GM21737 (cell line): ENCODE results near the gene RORB.

ENCODE experiments used
- ATAC-seq: cut with Tn5 transposase; IDR thresholded peaks from one replicate; pipeline ENCODE4 v1.9.1; 2021; ENCODE audit warnings: mild to moderate bottlenecking, moderate library complexity; ENCODE audit not compliant: unreplicated experiment

The RORB gene

GRCh38 chr9:74496819-74497747, at the start of gene RORB:
Gene RORB (plus strand): TSS chr9:74497335. CDS start chr9:74497977, 642 bp downstream.
- ATAC-seq: peak; percentile 91

- ATAC-seq: no peak
Observed at GRCh38 chr9:74447451-74448193, 49.5 kb upstream of the RORB start.

GRCh38 chr9:74449060-74449459, 48.1 kb upstream of the RORB start:
- no peak for ATAC-seq

DNA sequence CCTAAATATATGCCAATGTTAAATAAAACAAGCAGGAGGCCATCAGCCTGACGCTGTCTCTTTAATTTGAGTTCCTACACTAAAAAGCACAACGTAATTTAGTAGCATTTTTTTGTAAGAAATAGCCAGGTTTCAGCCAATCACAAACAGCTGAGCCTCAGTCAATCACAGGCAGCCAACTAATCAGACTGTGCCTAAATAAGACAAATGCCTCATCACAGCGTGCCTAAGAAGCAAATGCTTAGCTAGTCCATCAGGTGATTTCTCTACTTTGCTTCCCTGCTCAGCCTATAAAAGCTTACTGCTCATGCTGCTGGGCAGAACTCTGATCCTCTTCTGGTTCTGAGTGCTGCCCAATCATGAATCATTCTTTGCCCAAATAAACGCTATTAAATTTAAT, 38.3 kb upstream of the RORB start:
- no peak for ATAC-seq

GRCh38 chr9:74463825-74464224, 33.3 kb upstream of the RORB start:
- ATAC-seq: no peak

DNA sequence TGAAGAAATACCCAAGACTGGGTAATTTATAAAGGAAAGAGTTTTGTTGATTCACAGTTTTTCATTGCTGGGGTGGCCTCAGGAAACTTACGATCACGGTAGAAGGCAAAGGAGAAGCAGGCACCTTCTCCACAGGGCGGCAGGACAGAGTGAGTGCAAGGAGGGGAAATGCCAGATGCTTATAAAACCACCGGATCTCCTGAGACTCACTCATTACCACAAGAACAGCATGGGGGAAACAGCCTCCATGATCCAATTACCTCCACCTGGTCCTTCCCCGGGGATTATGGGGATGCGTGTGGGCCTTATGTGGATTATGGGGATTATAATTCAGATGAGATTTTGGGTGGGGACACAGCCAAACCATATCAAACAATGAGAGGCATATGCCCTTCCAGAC, 18.5 kb upstream of the RORB start:
- no peak for ATAC-seq

- ATAC-seq: no peak
Observed at GRCh38 chr9:74479711-74480110, 17.4 kb upstream of the RORB start.

- ATAC-seq: no peak
Observed at GRCh38 chr9:74487395-74487794, 9.7 kb upstream of the RORB start.

GRCh38 chr9:74493512-74493911, 3.6 kb upstream of the RORB start:
- no peak for ATAC-seq

GRCh38 chr9:74494490-74494889, 2.6 kb upstream of the RORB start:
- ATAC-seq: no peak

GRCh38 chr9:74496406-74496805, 729 bp upstream of the RORB start:
- no peak for ATAC-seq

GRCh38 chr9:74497748-74498620, 849 bp downstream of the RORB start:
- ATAC-seq: no peak

- ATAC-seq: no peak
Observed at GRCh38 chr9:74498621-74499095, 1.5 kb downstream of the RORB start.

GRCh38 chr9:74499111-74499601, 2.0 kb downstream of the RORB start:
- no peak for ATAC-seq

GRCh38 chr9:74499770-74500583, 2.8 kb downstream of the RORB start:
- ATAC-seq: no peak

DNA sequence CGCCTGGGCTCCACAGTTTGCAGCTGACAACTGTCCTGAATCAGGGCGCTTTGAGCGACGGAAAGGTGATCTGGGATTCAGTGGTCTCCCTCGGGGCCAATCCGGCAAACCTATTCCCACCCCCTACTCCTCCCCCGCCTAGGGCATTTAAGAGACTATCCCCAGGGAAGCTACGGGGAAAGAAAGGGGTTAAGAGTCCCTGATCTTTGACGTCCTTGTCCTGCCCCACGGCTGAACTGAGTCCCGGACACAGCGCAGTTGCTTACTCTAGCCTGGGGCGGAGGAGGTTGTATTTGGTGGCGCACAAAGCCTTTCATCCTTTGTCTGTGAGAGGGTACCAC, 3.4 kb downstream of the RORB start:
- ATAC-seq: no peak

DNA sequence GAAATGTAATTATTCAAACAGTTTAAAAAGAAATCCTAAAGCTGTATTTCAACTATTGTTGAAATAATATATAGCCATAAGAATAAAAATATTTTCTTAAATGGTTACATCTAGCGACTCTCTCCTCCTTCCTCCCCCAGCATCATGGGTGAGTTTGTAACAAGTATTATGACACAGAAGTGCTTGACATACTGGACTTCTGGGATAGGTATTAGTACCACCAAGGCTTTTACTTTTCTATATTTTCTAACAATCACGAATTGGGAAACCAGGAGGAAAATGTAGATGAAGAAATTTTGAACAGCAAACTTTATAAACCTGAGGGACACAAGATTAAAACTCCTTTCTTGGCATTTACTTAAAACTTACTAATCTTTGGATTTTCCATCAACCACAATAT, 4.4 kb downstream of the RORB start:
- ATAC-seq: no peak

DNA sequence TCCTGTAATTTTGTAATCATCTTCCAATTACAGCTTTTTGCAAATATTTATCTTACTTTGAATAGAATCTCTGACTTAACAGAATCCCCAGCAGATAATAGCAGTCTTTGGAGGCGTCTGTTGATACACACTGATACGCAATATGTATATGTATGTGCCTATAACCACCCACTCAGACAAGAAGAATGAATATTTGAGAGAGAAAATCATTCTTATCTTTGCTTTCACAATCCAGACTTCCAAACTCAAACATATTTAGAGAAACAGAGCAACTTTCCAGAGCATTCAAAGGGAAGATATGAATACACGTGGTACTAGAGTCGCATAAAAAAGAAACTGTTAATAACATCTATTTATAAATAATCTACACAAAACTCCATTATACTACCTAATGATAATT, 6.1 kb downstream of the RORB start:
- no peak for ATAC-seq

- no peak for ATAC-seq
Observed at GRCh38 chr9:74503666-74504065, 6.5 kb downstream of the RORB start.

DNA sequence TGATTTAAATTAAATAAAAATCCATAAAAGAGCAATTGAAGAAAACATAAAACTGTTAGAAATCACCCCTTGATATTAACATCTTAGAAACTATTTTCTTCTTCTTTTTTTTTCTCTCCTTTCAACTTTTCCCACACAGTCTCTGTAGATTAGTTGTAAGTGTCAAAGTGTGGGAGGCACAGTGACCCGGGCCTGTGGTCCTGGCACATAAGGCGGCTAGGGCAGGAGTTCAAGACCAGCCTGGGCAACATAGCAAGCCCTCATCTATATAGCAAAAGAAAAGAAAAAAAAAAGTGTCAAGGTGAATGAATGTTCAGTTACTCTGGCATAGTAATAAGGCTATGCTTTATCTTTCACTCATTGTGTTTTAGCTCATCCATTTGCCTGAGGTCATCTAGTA, 14.2 kb downstream of the RORB start:
- ATAC-seq: no peak
